RWPE2 (cell line): ENCODE data around the gene DDX59.

Experiments used
- ATAC-seq: fragments of 200-7000 bp; cut with Tn5 transposase; 3 replicates; pipeline ENCODE4 v1.9.1; 2021; ENCODE audit warnings: low read depth
- DNase-seq: peaks from one replicate; pipeline ENCODE4 v3.0.0-alpha.2; 2020; ENCODE audit warnings: low spot score
- H3K27ac ChIP-seq: fragments of 450-650 bp; 2 replicates; pipeline ENCODE4 v1.5.1; 2017; ENCODE audit warnings: mild to moderate bottlenecking; ENCODE audit not compliant: poor library complexity, severe bottlenecking
- H3K27me3 ChIP-seq: fragments of 250-450 bp; sonication (Bioruptor Pico); 2 replicates; pipeline ENCODE4 v1.5.1; 2021; ENCODE audit warnings: mild to moderate bottlenecking, moderate library complexity; ENCODE audit not compliant: insufficient read depth, poor library complexity, severe bottlenecking
- H3K36me3 ChIP-seq: fragments of 250-450 bp; sonication (Bioruptor Pico); 2 replicates; pipeline ENCODE4 v1.5.1; 2020; ENCODE audit warnings: low read depth, mild to moderate bottlenecking, moderate library complexity
- H3K4me1 ChIP-seq: fragments of 250-450 bp; sonication (Bioruptor Pico); 2 replicates; pipeline ENCODE4 v1.5.1; 2021; ENCODE audit warnings: mild to moderate bottlenecking, moderate library complexity; ENCODE audit not compliant: insufficient read depth, poor library complexity, severe bottlenecking
- H3K4me3 ChIP-seq: fragments of 250-450 bp; sonication (Bioruptor Pico); 2 replicates; pipeline ENCODE4 v1.5.1; 2021; ENCODE audit warnings: mild to moderate bottlenecking, moderate library complexity; ENCODE audit not compliant: severe bottlenecking
- H3K9me3 ChIP-seq: fragments of 250-450 bp; sonication (Bioruptor Pico); 2 replicates; pipeline ENCODE4 v1.5.1; 2021; ENCODE audit warnings: mild to moderate bottlenecking, moderate library complexity; ENCODE audit not compliant: severe bottlenecking
- CTCF ChIP-seq: fragments of 450-650 bp; IDR thresholded peaks from one replicate; pipeline ENCODE4 v1.5.1; 2017; ENCODE audit warnings: mild to moderate bottlenecking, moderate library complexity; ENCODE audit not compliant: poor library complexity, severe bottlenecking

Gene DDX59

DNA sequence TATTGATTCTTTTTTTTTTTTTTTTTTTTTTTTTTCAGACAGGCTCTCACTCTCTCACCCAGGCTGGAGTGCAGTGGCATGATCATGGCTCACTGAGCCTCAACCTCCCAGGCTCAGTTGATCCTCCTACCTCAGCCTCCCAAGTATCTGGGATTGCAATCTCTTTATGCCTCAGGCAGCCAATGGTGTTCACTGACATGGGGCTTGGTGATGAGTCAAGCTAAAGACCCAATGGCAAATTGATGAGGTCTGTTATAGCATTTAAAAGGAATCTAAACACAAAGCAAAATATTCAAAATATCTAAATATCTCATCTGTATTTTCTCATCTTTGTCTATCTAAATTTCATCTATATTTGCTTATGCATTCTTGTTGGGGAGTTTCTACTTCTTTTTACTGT, 38.5 kb upstream of the DDX59 start:
- Histone ChIP-seq H3K9me3 (no peaks in the 10 kb centered on the region), H3K4me3 (no peak overlapping the region), H3K27ac (no peak overlapping the region), H3K4me1 (no peaks in the 10 kb centered on the region), H3K27me3 (no peaks in the 10 kb centered on the region), H3K36me3 (no peaks in the 10 kb centered on the region)
- no peak for DNase-seq
- no peak for TF ChIP-seq CTCF
- no peak for ATAC-seq

- ATAC-seq (no peak), DNase-seq (no peak)
- TF ChIP-seq CTCF: no peak
- Histone ChIP-seq H3K27ac (no peak overlapping the region), H3K36me3 (no peaks in the 10 kb centered on the region), H3K4me1 (no peaks in the 10 kb centered on the region), H3K27me3 (no peaks in the 10 kb centered on the region), H3K9me3 (no peaks in the 10 kb centered on the region), H3K4me3 (no peak overlapping the region)
These were observed 37.4 kb upstream of the DDX59 start for GRCh38 chr1:200707116-200707515.

- Histone ChIP-seq H3K4me3 (no peak overlapping the region), H3K9me3 (peaks cover 3% of the 10 kb centered on the region), H3K4me1 (no peaks in the 10 kb centered on the region), H3K27ac (no peak overlapping the region), H3K27me3 (no peaks in the 10 kb centered on the region), H3K36me3 (no peaks in the 10 kb centered on the region)
- no peak for DNase-seq
- no peak for TF ChIP-seq CTCF
- no peak for ATAC-seq
These were observed 36.6 kb upstream of the DDX59 start for GRCh38 chr1:200706111-200706814.

DNA sequence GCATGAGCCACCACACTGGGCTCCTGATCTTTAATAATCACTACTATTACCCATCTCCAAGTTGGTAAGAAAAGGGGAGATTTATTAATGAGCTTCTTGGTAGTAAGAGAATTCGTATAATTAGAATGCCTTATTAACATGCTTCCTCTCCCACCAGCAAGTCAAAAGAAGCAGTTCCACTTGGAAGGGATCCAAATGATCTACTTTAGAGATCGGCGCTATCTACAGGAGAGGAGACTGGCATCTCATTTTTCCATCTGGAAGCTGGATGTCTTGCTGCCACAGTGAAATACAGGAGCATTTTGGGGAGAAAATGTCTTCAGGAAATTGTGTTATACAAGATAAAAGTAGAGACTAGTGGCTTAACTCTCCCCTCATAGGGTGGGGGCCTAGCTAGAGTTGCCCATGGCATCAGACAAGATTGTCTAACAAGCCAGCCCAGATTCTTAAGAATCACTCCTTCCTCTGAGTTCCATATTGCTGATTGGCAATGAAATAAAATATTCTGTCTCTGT, 35.3 kb upstream of the DDX59 start:
- ATAC-seq: no peak
- TF ChIP-seq CTCF: no peak
- Histone ChIP-seq H3K9me3 (peaks cover 5% of the 10 kb centered on the region), H3K36me3 (no peaks in the 10 kb centered on the region), H3K27me3 (no peaks in the 10 kb centered on the region), H3K4me3 (no peak overlapping the region), H3K4me1 (no peaks in the 10 kb centered on the region), H3K27ac (no peak overlapping the region)
- DNase-seq: no peak

- H3K9me3 ChIP-seq: peaks cover 5% of the 10 kb centered on the region
- no peak for TF ChIP-seq CTCF
- H3K36me3 ChIP-seq: no peaks in the 10 kb centered on the region
- H3K4me3 ChIP-seq: no peak overlapping the region
- H3K27me3 ChIP-seq: no peaks in the 10 kb centered on the region
- H3K27ac ChIP-seq: no peak overlapping the region
- DNase-seq (no peak), ATAC-seq (no peak)
- H3K4me1 ChIP-seq: no peaks in the 10 kb centered on the region
These were observed 30.2 kb upstream of the DDX59 start for GRCh38 chr1:200699871-200700270.
